ENCODE results near the gene STIP1. TPM values are rescaled to one million over a fixed set of nuclear protein-coding genes. Genes with fewer than 3 reads are reported as not detected.

The STIP1 gene
- total RNA-seq, 3 donors from 2014 or later: 49.4 to 118 (median 80.3) TPM

- DNase-seq: no peak
- no peak for ATAC-seq
- H3K4me1 ChIP-seq (ENCODE audit: low read depth): peaks cover 17% of the 10 kb centered on the region
- H3K9me3 ChIP-seq: no peaks in the 10 kb centered on the region
- TF ChIP-seq, protein P1, sequence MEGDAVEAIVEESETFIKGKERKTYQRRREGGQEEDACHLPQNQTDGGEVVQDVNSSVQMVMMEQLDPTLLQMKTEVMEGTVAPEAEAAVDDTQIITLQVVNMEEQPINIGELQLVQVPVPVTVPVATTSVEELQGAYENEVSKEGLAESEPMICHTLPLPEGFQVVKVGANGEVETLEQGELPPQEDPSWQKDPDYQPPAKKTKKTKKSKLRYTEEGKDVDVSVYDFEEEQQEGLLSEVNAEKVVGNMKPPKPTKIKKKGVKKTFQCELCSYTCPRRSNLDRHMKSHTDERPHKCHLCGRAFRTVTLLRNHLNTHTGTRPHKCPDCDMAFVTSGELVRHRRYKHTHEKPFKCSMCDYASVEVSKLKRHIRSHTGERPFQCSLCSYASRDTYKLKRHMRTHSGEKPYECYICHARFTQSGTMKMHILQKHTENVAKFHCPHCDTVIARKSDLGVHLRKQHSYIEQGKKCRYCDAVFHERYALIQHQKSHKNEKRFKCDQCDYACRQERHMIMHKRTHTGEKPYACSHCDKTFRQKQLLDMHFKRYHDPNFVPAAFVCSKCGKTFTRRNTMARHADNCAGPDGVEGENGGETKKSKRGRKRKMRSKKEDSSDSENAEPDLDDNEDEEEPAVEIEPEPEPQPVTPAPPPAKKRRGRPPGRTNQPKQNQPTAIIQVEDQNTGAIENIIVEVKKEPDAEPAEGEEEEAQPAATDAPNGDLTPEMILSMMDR (IDR thresholded peaks at IDR 0.05): no peak
- H3K4me3 ChIP-seq: no peak overlapping the region
- H3K36me3 ChIP-seq (ENCODE audit: low read depth): peaks cover 3% of the 10 kb centered on the region
- intact Hi-C loops (cut with DNase I, micrococcal nuclease): no loop called here
Observed at GRCh38 chr11:64253043-64253442, 67.1 kb downstream of the STIP1 start.

- TF ChIP-seq, protein P1 (IDR thresholded peaks at IDR 0.05): no peak
- ATAC-seq (no peak), DNase-seq (no peak)
- no peak overlapping the region for H3K4me3 ChIP-seq
- H3K36me3 ChIP-seq (ENCODE audit: low read depth): peaks cover 3% of the 10 kb centered on the region
- H3K4me1 ChIP-seq (ENCODE audit: low read depth): peaks cover 16% of the 10 kb centered on the region
- H3K9me3 ChIP-seq: no peaks in the 10 kb centered on the region
- intact Hi-C loops (cut with DNase I, micrococcal nuclease): no loop called here
Observed at GRCh38 chr11:64253481-64253880, 67.5 kb downstream of the STIP1 start.

Other genes with a start within 250 kb of the STIP1 start
- gene NAA40, start 247.2 kb upstream of the STIP1 start, total RNA-seq: 10 to 100 TPM; 18.7 to 43.6 (median 23.4) TPM
- 100 to 1,000 TPM; 412 to 707 (median 630) TPM for gene COX8A, start 211.6 kb upstream of the STIP1 start, total RNA-seq
- 10 to 100 TPM; 60.1 to 70.3 (median 64.1) TPM for gene OTUB1, start 199.7 kb upstream of the STIP1 start, total RNA-seq
- 1 to 10 TPM in 1 of 3 donors, under 1 TPM in 2; 0.31 to 8.9 (median 0.38) TPM for gene FLRT1, start 150.2 kb upstream of the STIP1 start, total RNA-seq
- gene MACROD1, start 20.1 kb upstream of the STIP1 start, total RNA-seq: 10 to 100 TPM; 26.7 to 38.7 (median 38.1) TPM
- 10 to 100 TPM; 19.7 to 32.7 (median 26.4) TPM for gene FERMT3, start 20.6 kb downstream of the STIP1 start, total RNA-seq
- gene TRPT1, start 40.0 kb downstream of the STIP1 start, total RNA-seq: 10 to 100 TPM; 50.6 to 55.1 (median 53.1) TPM
- gene NUDT22, start 40.1 kb downstream of the STIP1 start, total RNA-seq: 100 to 1,000 TPM in 2 of 3 donors, 10 to 100 TPM in 1; 81.6 to 137 (median 119) TPM
- 10 to 100 TPM; 43.6 to 57.6 (median 50.7) TPM for gene DNAJC4, start 44.4 kb downstream of the STIP1 start, total RNA-seq
- gene VEGFB, start 48.4 kb downstream of the STIP1 start, total RNA-seq: 100 to 1,000 TPM in 1 of 3 donors, 10 to 100 TPM in 2; 45.3 to 156 (median 45.6) TPM
- gene FKBP2, start 54.9 kb downstream of the STIP1 start, total RNA-seq: 10 to 100 TPM; 67.5 to 91.0 (median 75.8) TPM
- gene PPP1R14B, start 60.8 kb downstream of the STIP1 start, total RNA-seq: 100 to 1,000 TPM in 1 of 3 donors, 10 to 100 TPM in 2; 73.6 to 142 (median 87.5) TPM
- 10 to 100 TPM; 51.1 to 72.1 (median 65.1) TPM for gene PLCB3, start 65.4 kb downstream of the STIP1 start, total RNA-seq
- 10 to 100 TPM; 56.8 to 90.9 (median 75.4) TPM for gene BAD, start 98.5 kb downstream of the STIP1 start, total RNA-seq
- gene GPR137, start 99.7 kb downstream of the STIP1 start, total RNA-seq: 10 to 100 TPM; 31.2 to 46.7 (median 40.6) TPM
- gene KCNK4, start 105.1 kb downstream of the STIP1 start, total RNA-seq: not detected
- gene CATSPERZ, start 114.2 kb downstream of the STIP1 start, total RNA-seq: not detected
- gene ESRRA, start 119.4 kb downstream of the STIP1 start, total RNA-seq: 100 to 1,000 TPM; 126 to 204 (median 183) TPM
- 100 to 1,000 TPM in 1 of 3 donors, 10 to 100 TPM in 2; 48.5 to 122 (median 63.5) TPM for gene TRMT112, start 131.4 kb downstream of the STIP1 start, total RNA-seq
- gene PRDX5, start 131.9 kb downstream of the STIP1 start, total RNA-seq: 100 to 1,000 TPM; 159 to 512 (median 353) TPM
- 10 to 100 TPM; 13.4 to 32.5 (median 28.8) TPM for gene CCDC88B, start 154.0 kb downstream of the STIP1 start, total RNA-seq
- gene RPS6KA4, start 173.0 kb downstream of the STIP1 start, total RNA-seq: 10 to 100 TPM; 33.6 to 39.8 (median 36.5) TPM

Measured in mucosa of descending colon (tissue), 3 donors.